Muscle of leg (tissue), 11 donors: ENCODE results near the gene LEKR1. TPM values are rescaled to one million over a fixed set of nuclear protein-coding genes. Genes with fewer than 3 reads are reported as not detected.
"Not testable (repeated sequence)": the region's sequence is repeated elsewhere in the genome, so short reads cannot be mapped to it uniquely, and the experiment has no call there.

ENCODE experiments used
- DNase-seq: peaks from one replicate; pipeline ENCODE4 v3.0.0; 2013
- H3K27ac ChIP-seq: one replicate; pipeline ENCODE4 v1.5.1; 2013; ENCODE audit warnings: mild to moderate bottlenecking, low read length, control low read depth
- H3K27me3 ChIP-seq: one replicate; pipeline ENCODE4 v1.6.1; 2013; ENCODE audit warnings: low read length; ENCODE audit not compliant: control insufficient read depth, insufficient read depth
- H3K36me3 ChIP-seq: one replicate; pipeline ENCODE4 v1.6.1; 2013; ENCODE audit warnings: low read length; ENCODE audit not compliant: control insufficient read depth, insufficient read depth
- H3K4me1 ChIP-seq: one replicate; pipeline ENCODE4 v1.6.1; 2013; ENCODE audit warnings: low read length; ENCODE audit not compliant: control insufficient read depth, insufficient read depth
- H3K4me3 ChIP-seq: one replicate; pipeline ENCODE4 v1.5.1; 2013; ENCODE audit warnings: low read length, control low read depth
- H3K9me3 ChIP-seq: replicated peaks from 2 replicates; pipeline ENCODE4 v1.6.1; 2013; ENCODE audit warnings: low read depth, low read length; ENCODE audit not compliant: control insufficient read depth
- WGBS: methylation state at CpG from one replicate; pipeline ENCODE4 v1.1.5; 2013; ENCODE audit warnings: missing lambda C conversion rate; ENCODE audit not compliant: insufficient coverage; 5-methylcytosine and 5-hydroxymethylcytosine counted together
- polyA plus RNA-seq, 8 donors: library from polyadenylated mRNA; unstranded; fragments of 120-200 nt; gene quantifications; one replicate each; pipeline versions ENCODE4 v1.2.1 to v1.2.3, GENCODE V29; 2013; ENCODE audit warnings: inconsistent platforms in 1 of 8, low replicate concordance in 1 of 8; ENCODE audit not compliant: insufficient read length in 8 of 8, insufficient read depth in 1 of 8
- total RNA-seq: library from RNA; stranded (reverse); fragments of 120-200 nt; gene quantifications from one replicate; pipeline ENCODE4 v1.2.4, GENCODE V29; 2013

LEKR1 gene
- total and polyA plus RNA-seq, 9 donors: 0.15 to 1.5 (median 0.66) TPM

DNA sequence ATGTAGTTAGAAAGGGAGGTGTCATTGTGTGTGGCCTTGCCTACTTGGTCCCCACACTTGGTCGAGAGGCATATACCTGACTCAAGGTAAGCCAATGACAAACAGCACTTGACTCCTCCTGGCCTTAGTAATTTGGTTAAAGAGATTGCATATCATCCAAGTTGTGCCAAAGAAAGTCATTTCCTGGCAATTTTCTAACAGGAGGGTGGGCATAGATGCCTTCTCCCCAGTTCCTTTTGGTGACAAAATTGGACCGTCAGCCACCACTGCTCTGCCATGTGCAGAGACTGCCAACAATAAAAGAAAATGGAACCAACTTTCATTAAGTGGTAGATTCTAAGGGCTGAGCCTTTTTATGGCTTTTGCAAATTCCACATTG lies 7.9 kb upstream of the LEKR1 start:
- no peak for DNase-seq
- Histone ChIP-seq H3K27ac (no peak overlapping the region), H3K36me3 (no peaks in the 10 kb centered on the region), H3K9me3 (no peaks in the 10 kb centered on the region), H3K4me1 (peaks cover 8% of the 10 kb centered on the region), H3K4me3 (no peak overlapping the region), H3K27me3 (peaks cover 8% of the 10 kb centered on the region)
- WGBS: no CpG with 5 or more reads among the region's 2 CpGs

- WGBS: 100% methylated on average over 1 of the region's 3 CpGs
- Histone ChIP-seq H3K27me3 (peaks cover 8% of the 10 kb centered on the region), H3K36me3 (no peaks in the 10 kb centered on the region), H3K4me3 (no peak overlapping the region), H3K27ac (no peak overlapping the region), H3K9me3 (no peaks in the 10 kb centered on the region), H3K4me1 (peaks cover 8% of the 10 kb centered on the region)
- DNase-seq: no peak
Measured at GRCh38 chr3:156818890-156819289, 7.3 kb upstream of the LEKR1 start.

- Histone ChIP-seq H3K4me1 (peaks cover 8% of the 10 kb centered on the region), H3K9me3 (no peaks in the 10 kb centered on the region), H3K27ac (no peak overlapping the region), H3K4me3 (no peak overlapping the region), H3K36me3 (no peaks in the 10 kb centered on the region), H3K27me3 (peaks cover 8% of the 10 kb centered on the region)
- no CpG with 5 or more reads among the region's 6 CpGs for WGBS
- DNase-seq: no peak
Measured at GRCh38 chr3:156819842-156820691, 6.1 kb upstream of the LEKR1 start.

- H3K4me1 ChIP-seq: peaks cover 11% of the 10 kb centered on the region
- peaks cover 8% of the 10 kb centered on the region for H3K27me3 ChIP-seq
- no peaks in the 10 kb centered on the region for H3K36me3 ChIP-seq
- H3K9me3 ChIP-seq: no peaks in the 10 kb centered on the region
- no peak overlapping the region for H3K27ac ChIP-seq
- no peak overlapping the region for H3K4me3 ChIP-seq
- DNase-seq: no peak
Measured at GRCh38 chr3:156820692-156821080, 5.5 kb upstream of the LEKR1 start.

GRCh38 chr3:156822626-156823260 lies 3.4 kb upstream of the LEKR1 start:
- H3K27ac ChIP-seq, H3K27me3 ChIP-seq, H3K4me3 ChIP-seq, H3K36me3 ChIP-seq, H3K4me1 ChIP-seq, H3K9me3 ChIP-seq, DNase-seq: not testable (repeated sequence)
- WGBS: 96% methylated on average over 17 of the region's 32 CpGs

- 10% methylated on average over 8 of the region's 8 CpGs for WGBS
- H3K36me3 ChIP-seq: no peaks in the 10 kb centered on the region
- peak overlapping the region; percentile 67 for H3K4me3 ChIP-seq
- H3K9me3 ChIP-seq: no peaks in the 10 kb centered on the region
- DNase-seq: no peak
- peak overlapping the region; percentile 95 for H3K27ac ChIP-seq
- no peaks in the 10 kb centered on the region for H3K27me3 ChIP-seq
- H3K4me1 ChIP-seq: peaks cover 6% of the 10 kb centered on the region
Measured at GRCh38 chr3:156825795-156826143, 384 bp upstream of the LEKR1 start.

- no CpG with 5 or more reads among the region's 16 CpGs for WGBS
- no peak for DNase-seq
- peaks cover 6% of the 10 kb centered on the region for H3K4me1 ChIP-seq
- H3K9me3 ChIP-seq: no peaks in the 10 kb centered on the region
- H3K36me3 ChIP-seq: no peaks in the 10 kb centered on the region
- peak overlapping the region; percentile 67 for H3K4me3 ChIP-seq
- H3K27me3 ChIP-seq: no peaks in the 10 kb centered on the region
- H3K27ac ChIP-seq: peak overlapping the region; percentile 95
Measured at GRCh38 chr3:156826896-156827882, 1.0 kb downstream of the LEKR1 start.

DNA sequence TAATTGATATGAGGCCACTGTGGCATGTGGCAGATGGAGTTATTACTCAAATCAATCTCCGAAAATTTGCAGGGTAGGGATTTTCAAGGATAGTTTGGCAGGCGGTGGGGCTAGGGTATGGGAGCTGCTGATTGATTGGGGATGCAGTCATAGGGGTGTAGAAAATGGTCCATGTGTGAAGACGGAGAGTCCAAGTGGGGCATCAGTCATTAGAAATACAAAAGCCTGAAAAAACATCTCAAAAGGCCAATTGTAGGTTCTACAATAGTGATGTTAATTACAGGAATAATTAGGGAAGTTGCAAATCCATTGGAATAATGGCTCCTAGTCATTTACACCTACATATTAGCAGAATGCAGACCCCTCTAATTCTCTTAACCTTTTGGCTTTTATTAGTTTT lies 4.9 kb downstream of the LEKR1 start:
- no peak for DNase-seq
- WGBS: 70% methylated on average over 3 of the region's 3 CpGs
- Histone ChIP-seq H3K36me3 (no peaks in the 10 kb centered on the region), H3K27me3 (no peaks in the 10 kb centered on the region), H3K9me3 (no peaks in the 10 kb centered on the region), H3K27ac (no peak overlapping the region), H3K4me1 (peaks cover 4% of the 10 kb centered on the region), H3K4me3 (no peak overlapping the region)

DNA sequence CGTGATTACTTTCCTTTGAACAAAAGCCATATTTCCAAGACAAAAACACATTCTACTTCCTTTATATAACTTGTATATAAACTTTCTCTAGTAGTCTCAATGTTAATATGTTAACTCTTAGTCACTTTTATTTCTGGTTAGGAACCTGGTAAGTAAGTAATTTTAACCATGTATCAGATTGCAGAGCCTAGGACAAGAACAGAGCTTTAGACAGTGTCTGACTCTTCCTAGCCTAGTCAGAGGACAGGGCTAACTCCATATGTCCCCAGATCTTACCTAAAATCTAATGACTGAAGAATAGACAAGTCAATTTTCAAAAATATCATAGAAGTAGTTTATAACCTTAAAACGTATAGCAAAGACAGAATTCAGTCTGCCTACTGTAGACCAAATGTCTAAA lies 8.3 kb downstream of the LEKR1 start:
- H3K9me3 ChIP-seq: no peaks in the 10 kb centered on the region
- H3K27ac ChIP-seq: no peak overlapping the region
- no peak for DNase-seq
- no peak overlapping the region for H3K4me3 ChIP-seq
- no peaks in the 10 kb centered on the region for H3K27me3 ChIP-seq
- H3K36me3 ChIP-seq: no peaks in the 10 kb centered on the region
- no CpG with 5 or more reads among the region's 2 CpGs for WGBS
- H3K4me1 ChIP-seq: no peaks in the 10 kb centered on the region

DNA sequence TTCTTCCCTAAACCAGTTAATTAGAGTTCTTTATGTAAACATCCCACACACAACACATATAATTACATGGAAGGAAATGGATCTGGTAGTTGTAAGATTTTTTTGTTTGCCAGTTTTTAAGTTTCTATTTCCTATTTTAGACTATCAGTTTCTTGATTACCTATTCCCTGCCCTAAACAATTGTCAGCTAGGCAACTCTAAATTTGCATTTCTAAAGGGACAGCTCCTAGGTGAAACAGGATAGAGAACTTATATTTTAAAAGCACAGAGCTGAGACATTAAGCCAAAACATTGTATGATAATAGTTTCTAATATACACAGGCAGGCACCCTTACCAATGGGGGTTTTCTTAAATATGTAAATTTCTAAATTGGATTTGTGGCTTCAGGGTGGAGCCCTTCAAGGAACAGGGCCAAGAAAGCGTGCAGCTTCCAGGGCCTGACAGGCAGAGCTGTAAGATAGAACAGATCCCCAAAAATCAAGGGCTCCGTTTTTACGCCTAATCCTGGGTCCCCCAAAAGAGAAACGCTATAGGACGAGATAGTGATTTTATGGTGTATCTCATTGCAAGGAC lies 8.9 kb downstream of the LEKR1 start:
- no peak overlapping the region for H3K27ac ChIP-seq
- WGBS: no CpG with 5 or more reads among the region's 5 CpGs
- no peaks in the 10 kb centered on the region for H3K4me1 ChIP-seq
- DNase-seq: no peak
- no peak overlapping the region for H3K4me3 ChIP-seq
- no peaks in the 10 kb centered on the region for H3K27me3 ChIP-seq
- no peaks in the 10 kb centered on the region for H3K9me3 ChIP-seq
- H3K36me3 ChIP-seq: no peaks in the 10 kb centered on the region
